ENCODE measurements around the gene ADD2. TPM values are rescaled to one million over a fixed set of nuclear protein-coding genes. Genes with fewer than 3 reads are reported as not detected.

The ADD2 gene
- total and polyA plus RNA-seq, 2 donors (not counting 1 experiment from before 2014, with no cell fraction given) = 15.9 to 21.7 TPM

- TF ChIP-seq CTCF (IDR thresholded peaks at IDR 0.05) = no peak
- TF ChIP-seq EZH2 (IDR thresholded peaks at IDR 0.05; ENCODE audit: borderline replicate concordance, insufficient read depth, low read depth, low read length, poor library complexity, severe bottlenecking) = no peak
- Histone ChIP-seq H3K4me1 (ENCODE audit: control insufficient read depth in 2 of 2, insufficient read depth in 2 of 2, low read length in 2 of 2) (no peaks in the 10 kb centered on the region), H3K27ac (ENCODE audit: low read length in 2 of 2) (no peak overlapping the region), H3K4me3 (ENCODE audit: control extremely low read depth in 1 of 5, extremely low read depth in 1 of 5, insufficient read depth in 1 of 5, low read depth in 2 of 5, low read length in 4 of 5) (no peak overlapping the region), H3K9ac (ENCODE audit: low read length) (no peak overlapping the region), H3K4me2 (replicated peaks; ENCODE audit: low read depth, low read length, poor library complexity, severe bottlenecking) (no peak overlapping the region), H3K79me2 (ENCODE audit: control insufficient read depth, insufficient read depth, low read length) (no peaks in the 10 kb centered on the region), H3K36me3 (replicated peaks in 1 of 2; ENCODE audit: control extremely low read depth in 1 of 2, control insufficient read depth in 1 of 2, extremely low read depth in 1 of 2, insufficient read depth in 2 of 2, low read length in 1 of 2) (no peaks in the 10 kb centered on the region), H4K20me1 (ENCODE audit: control insufficient read depth, insufficient read depth, low read length, poor library complexity, severe bottlenecking) (no peaks in the 10 kb centered on the region), H3K9me3 (ENCODE audit: control extremely low read depth in 1 of 3, control insufficient read depth in 2 of 3, insufficient read depth in 1 of 3, low read length in 2 of 3) (no peaks in the 10 kb centered on the region), H2AFZ (ENCODE audit: insufficient read depth, low read depth, low read length, poor library complexity, severe bottlenecking) (no peak overlapping the region), H3K27me3 (replicated peaks in 1 of 4; ENCODE audit: control extremely low read depth in 1 of 4, control insufficient read depth in 3 of 4, insufficient read depth in 4 of 4, low read length in 3 of 4) (peaks cover 0 to 13% (median 11%) of the 10 kb centered on the region in 4 experiments)
- Mint-ChIP-seq H3K4me1 (no peaks in the 10 kb centered on the region), H3K9me3 (ENCODE audit: insufficient read depth) (no peaks in the 10 kb centered on the region), H3K27me3 (peaks cover 25% of the 10 kb centered on the region), H3K27ac (no peak overlapping the region), H3K4me3 (no peak overlapping the region)
- DNase-seq = no peak
- no peak for ATAC-seq (ENCODE audit: low read depth)
- POLR2A ChIA-PET = no interaction called here
- CTCF ChIA-PET = interaction anchor here (2.9 to 6.3 kb wide), 2 partner anchors 30 to 346 kb away, joined by 15 to 60 read pairs; partner anchors contain the start of gene FAM136A
- WGBS (ENCODE audit: insufficient coverage) = no CpG with 5 or more reads among the region's 3 CpGs
- intact Hi-C loops (cut with micrococcal nuclease) = no loop called here
These were observed 119.0 kb downstream of the ADD2 start for GRCh38 chr2:70648961-70649360.

- TF ChIP-seq EZH2 (IDR thresholded peaks at IDR 0.05; ENCODE audit: borderline replicate concordance, insufficient read depth, low read depth, low read length, poor library complexity, severe bottlenecking) (no peak), CTCF (IDR thresholded peaks at IDR 0.05) (peak; percentile 98)
- Mint-ChIP-seq H3K27me3 (peaks cover 22% of the 10 kb centered on the region), H3K4me1 (no peaks in the 10 kb centered on the region), H3K9me3 (ENCODE audit: insufficient read depth) (no peaks in the 10 kb centered on the region), H3K27ac (no peak overlapping the region), H3K4me3 (no peak overlapping the region)
- no peak overlapping the region for H3K9ac ChIP-seq (ENCODE audit: low read length)
- H3K36me3 ChIP-seq (replicated peaks in 1 of 2; ENCODE audit: control extremely low read depth in 1 of 2, control insufficient read depth in 1 of 2, extremely low read depth in 1 of 2, insufficient read depth in 2 of 2, low read length in 1 of 2) = no peaks in the 10 kb centered on the region
- no peaks in the 10 kb centered on the region for H3K79me2 ChIP-seq (ENCODE audit: control insufficient read depth, insufficient read depth, low read length)
- H3K27me3 ChIP-seq (replicated peaks in 1 of 4; ENCODE audit: control extremely low read depth in 1 of 4, control insufficient read depth in 3 of 4, insufficient read depth in 4 of 4, low read length in 3 of 4) = peaks cover 0 to 13% (median 9%) of the 10 kb centered on the region in 4 experiments
- H3K4me1 ChIP-seq (ENCODE audit: control insufficient read depth in 2 of 2, insufficient read depth in 2 of 2, low read length in 2 of 2) = no peaks in the 10 kb centered on the region
- WGBS (ENCODE audit: insufficient coverage) = 4% methylated on average over 4 of the region's 9 CpGs
- no peak overlapping the region for H3K4me3 ChIP-seq (ENCODE audit: control extremely low read depth in 1 of 5, extremely low read depth in 1 of 5, insufficient read depth in 1 of 5, low read depth in 2 of 5, low read length in 4 of 5)
- no peak overlapping the region for H3K27ac ChIP-seq (ENCODE audit: low read length in 2 of 2)
- no peaks in the 10 kb centered on the region for H3K9me3 ChIP-seq (ENCODE audit: control extremely low read depth in 1 of 3, control insufficient read depth in 2 of 3, insufficient read depth in 1 of 3, low read length in 2 of 3)
- no peaks in the 10 kb centered on the region for H4K20me1 ChIP-seq (ENCODE audit: control insufficient read depth, insufficient read depth, low read length, poor library complexity, severe bottlenecking)
- peak; percentile 73 for DNase-seq
- H3K4me2 ChIP-seq (replicated peaks; ENCODE audit: low read depth, low read length, poor library complexity, severe bottlenecking) = no peak overlapping the region
- intact Hi-C loops (cut with micrococcal nuclease) = no loop called here
- H2AFZ ChIP-seq (ENCODE audit: insufficient read depth, low read depth, low read length, poor library complexity, severe bottlenecking) = no peak overlapping the region
- ChIA-PET POLR2A (no interaction called here), CTCF (interaction anchor here (0.6 to 6.3 kb wide), 5 partner anchors 12 to 345 kb away, joined by 3 to 60 read pairs (median 4); partner anchors contain the start of genes ADD2 and FAM136A)
- ATAC-seq (ENCODE audit: low read depth) = peak; percentile 77
These were observed 120.0 kb downstream of the ADD2 start for GRCh38 chr2:70647873-70648481.

All from B cell (primary cell).